Stromal cell of bone marrow (primary cell): ENCODE results near the gene CDH12.
"Not testable (repeated sequence)": the region's sequence is repeated elsewhere in the genome, so short reads cannot be mapped to it uniquely, and the experiment has no call there.

Experiments
- DNase-seq: peaks from one replicate; pipeline ENCODE4 v3.0.0-alpha.2; 2012; ENCODE audit warnings: low read depth

Gene CDH12

GRCh38 chr5:22560147-22560546 lies 293.0 kb downstream of the CDH12 start:
- DNase-seq, result no peak

DNA sequence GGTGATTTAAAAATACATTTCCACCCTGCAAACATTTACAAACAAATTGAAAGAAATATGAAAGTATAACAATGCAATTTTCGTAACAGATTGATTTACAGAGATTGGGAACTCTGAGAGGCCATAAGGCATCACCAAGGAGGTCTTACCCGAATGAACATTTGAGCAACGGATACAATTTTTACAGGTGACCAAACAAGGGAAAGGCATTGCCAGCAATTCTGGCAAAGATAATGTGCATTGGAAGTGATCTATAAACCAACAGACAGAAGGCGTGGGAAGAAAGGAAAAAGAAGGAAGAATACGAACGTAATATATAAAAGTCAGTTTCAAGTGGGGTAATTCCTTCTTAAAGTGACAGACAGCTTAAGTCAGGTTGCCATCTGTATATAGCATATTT lies 295.9 kb downstream of the CDH12 start:
- no peak for DNase-seq

DNA sequence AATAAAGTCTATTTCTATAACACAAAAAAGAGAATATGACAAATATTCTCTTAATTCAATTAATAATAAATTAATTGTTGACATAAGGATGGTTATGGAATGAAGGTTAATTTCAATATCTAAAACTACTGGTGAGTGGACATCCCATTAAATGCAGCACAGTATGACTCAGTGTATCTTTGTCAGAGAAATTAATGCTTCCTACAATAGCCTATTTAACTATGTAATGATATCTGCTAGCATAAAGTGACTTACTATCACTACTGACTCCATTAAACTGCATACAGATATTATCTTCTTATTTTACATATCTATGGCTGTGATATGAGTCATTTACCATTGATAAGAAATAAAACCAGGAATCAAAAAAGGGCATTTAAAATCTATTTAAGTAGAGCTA lies 298.7 kb downstream of the CDH12 start:
- DNase-seq, result no peak

DNA sequence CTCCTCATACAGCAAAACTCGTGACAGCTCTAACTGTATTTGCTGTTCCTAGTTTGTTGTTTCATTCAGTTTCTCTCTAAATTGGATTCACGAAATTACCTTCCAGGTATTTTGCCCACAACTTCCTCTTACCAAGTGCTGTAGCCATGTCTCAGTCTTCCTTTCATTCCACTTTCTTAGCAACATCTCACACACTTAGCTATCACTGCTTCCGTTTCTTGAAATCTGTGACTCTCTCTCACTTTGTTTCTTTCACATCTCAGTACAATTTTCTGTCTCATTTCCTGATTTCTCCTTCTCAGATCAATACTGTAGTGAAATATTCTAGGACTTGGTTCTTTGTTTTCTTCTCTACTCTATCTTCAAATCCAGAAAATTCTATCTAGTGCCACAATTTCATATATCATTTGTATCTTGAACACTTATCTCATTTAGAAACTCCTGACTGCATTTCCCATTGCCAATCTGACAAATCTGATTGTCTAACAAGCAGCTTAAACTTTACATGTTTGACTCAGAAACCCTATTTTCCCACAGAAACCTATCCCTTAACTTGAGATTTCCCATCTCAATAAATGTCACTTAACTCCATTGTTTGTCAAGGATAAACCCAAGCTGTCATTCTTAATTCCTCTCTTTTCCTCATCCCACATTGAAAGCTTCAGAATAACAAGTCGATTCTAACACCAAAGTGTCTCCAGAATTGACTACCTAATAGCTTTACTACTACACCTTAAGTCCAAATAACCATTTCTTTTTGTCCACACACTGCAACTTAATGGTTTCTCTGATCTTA lies 303.1 kb downstream of the CDH12 start:
- DNase-seq, result no peak

- no peak for DNase-seq
Measured at GRCh38 chr5:22542340-22542739, 310.8 kb downstream of the CDH12 start.

DNA sequence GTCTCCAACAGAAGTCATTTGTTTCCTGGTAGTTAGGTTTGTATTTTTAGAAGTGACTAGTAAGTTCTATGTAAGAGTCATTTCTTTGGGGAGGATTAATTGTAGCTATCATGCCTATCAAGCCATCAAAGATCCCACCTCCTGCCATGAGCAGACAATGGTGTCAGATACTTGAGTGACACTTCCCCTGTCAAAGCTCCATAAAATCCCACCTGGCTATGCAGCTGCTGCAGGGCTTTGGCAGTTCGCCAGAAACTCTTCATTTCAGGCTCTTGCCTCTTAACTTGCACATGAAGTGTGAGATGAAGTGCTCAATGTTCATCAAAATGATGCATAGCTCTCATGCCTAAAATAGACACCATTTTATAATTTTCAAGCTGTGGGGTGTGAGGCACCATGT lies 312.1 kb downstream of the CDH12 start:
- DNase-seq, result no peak

GRCh38 chr5:22539762-22540161 lies 313.4 kb downstream of the CDH12 start:
- DNase-seq, result no peak

DNA sequence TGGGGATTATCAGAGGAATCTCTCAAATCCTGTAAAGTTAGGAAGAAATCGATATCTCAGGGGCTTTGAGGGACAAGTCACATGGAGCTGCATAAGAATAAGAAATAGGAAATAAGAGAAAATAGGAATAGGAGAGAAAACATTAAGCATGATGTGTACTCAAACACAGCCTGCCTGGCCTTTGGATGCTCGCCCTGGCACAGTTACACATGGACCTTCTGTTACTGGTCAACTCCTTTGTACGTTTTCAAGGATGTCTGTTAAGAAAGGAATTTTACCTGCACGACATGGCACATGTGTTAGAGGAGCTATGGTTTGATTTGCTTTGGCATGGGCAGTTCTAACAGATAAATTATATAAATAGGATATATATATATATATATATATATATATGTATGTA lies 321.2 kb downstream of the CDH12 start:
- DNase-seq, result no peak

DNA sequence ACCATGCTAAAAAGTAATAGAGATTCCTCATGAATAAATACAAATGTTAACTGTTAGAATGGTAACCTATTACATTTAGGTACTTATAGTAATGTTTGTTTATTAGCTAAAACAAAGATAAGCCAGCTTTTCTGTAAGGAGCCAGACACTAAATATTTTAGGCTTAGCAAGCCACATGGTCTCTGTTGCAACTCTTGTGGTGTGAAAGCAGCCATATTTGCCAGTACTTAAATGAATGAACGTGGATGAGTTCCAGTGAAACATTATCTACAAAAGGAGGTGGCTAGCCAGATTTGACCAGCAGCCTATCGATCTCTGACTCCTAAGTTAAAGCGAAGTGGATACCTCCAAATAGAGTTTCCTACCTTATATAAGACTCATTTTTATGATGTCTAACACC lies 331.6 kb downstream of the CDH12 start:
- DNase-seq, result no peak

DNA sequence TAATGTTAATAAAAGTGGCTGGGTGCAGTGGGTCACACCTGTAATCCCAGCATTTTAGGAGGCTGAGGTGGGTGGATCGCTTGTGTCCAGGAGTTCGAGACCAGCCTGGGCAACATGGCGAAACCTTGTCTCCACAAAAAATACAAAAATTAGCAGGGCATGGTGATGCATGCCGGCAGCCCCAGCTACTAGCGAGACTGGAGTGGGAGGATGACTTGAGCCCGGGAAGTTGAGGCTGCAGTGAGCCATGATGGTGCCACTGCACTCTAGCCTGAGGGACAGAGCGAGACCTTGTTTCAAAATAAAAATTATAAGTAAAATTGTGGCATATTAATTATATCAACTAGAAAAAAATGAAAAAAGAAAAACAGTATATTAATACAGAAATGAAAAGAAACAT lies 336.6 kb downstream of the CDH12 start:
- not testable (repeated sequence) for DNase-seq

DNA sequence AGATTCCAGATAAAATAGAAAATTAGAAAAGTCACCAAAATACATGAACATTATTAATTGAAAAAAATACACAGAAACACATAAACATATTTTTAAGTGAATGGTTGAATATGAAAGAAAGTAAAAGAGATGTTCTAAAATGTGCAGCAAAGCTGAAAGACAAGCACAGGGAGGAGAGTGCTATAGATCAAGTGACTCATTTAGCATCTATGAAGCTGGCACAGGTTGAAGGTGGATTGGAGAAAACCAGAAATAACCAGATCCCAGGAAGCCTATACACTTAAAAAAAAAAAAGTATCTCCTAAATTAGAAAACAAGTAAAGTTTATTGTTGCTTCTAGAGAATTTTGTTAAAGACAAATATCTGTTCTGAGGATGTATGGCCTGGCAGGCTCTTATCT lies 338.9 kb downstream of the CDH12 start:
- no peak for DNase-seq

DNA sequence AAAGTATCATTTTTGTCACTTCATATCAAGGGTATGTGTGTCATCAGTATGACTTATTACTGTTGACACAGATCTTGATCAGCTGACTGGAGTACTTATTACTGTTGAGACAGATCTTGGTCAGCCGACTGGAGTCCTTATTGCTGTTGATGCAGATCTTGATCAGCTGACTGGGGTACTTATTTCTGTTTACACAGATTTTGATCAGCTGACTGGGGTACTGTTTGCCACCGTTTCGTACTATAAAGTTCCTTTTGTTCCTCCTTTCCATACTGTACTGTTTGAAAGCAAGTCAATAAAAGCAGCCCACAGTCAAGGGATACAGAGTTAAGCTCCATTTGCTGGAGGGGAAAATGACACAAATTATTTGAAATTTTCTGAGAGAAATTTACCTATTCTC lies 347.3 kb downstream of the CDH12 start:
- no peak for DNase-seq

GRCh38 chr5:22504411-22504810 lies 348.7 kb downstream of the CDH12 start:
- DNase-seq, result no peak

- no peak for DNase-seq
Measured at GRCh38 chr5:22500556-22500955, 352.6 kb downstream of the CDH12 start.

DNA sequence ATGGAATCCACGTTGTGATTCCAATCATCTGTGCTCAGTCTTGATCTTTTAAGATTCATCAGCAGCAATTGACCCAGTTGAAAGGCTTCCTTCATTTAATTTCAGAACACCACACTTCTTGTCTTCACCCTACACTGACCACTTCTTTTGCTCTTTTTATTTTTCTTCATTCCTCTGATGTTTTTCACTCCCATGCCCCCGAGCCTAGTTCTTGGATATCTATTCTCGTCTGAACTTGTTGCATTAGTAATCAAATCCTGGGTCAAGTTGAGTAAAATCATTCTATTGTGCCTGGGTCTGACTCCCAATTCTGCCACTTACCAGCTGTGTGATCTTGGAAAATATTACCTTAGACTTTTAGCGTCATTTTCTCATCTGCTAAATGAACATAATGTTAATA lies 356.5 kb downstream of the CDH12 start:
- DNase-seq, result no peak

- no peak for DNase-seq
Measured at GRCh38 chr5:22495016-22495720, 358.0 kb downstream of the CDH12 start.

- no peak for DNase-seq
Measured at GRCh38 chr5:22488427-22488826, 364.7 kb downstream of the CDH12 start.

DNA sequence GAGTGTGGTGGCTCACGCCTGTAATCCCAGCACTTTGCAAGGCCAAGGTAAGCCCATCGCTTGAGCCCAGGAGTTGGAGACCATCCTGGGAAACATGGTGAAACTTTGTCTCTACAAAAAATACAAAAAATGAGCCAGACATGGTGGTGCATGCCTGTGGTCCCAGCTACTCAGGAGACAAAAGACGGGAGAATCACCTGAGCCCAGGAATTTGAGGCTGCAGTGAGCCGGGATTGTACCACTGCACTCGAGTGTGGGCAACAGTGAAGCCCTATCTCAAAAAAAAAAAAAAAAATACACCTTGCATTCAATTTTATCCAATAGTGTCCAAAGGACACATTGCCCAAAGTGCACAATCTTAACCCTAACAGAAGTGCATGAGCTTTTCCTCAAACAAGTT lies 372.8 kb downstream of the CDH12 start:
- no peak for DNase-seq

GRCh38 chr5:22473886-22474285 lies 379.3 kb downstream of the CDH12 start:
- DNase-seq, result no peak

DNA sequence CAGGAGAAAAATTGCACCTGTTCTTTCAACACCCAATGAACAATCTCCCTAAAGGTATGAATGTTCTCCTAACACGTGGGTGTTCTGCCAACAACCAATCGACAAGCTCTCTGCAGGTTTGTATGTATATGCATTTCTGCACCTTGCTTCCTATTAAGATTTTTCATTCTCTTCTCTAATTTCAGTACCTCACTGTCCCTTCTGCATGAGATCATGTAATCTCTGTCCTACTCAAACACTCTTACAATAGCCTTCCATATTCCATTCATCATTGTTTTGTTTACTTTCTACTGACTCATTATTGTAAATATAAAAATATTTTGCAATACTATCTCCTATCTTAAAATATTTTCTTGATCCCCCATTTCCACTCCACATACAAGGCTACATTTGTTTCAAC lies 382.0 kb downstream of the CDH12 start:
- DNase-seq, result no peak

DNA sequence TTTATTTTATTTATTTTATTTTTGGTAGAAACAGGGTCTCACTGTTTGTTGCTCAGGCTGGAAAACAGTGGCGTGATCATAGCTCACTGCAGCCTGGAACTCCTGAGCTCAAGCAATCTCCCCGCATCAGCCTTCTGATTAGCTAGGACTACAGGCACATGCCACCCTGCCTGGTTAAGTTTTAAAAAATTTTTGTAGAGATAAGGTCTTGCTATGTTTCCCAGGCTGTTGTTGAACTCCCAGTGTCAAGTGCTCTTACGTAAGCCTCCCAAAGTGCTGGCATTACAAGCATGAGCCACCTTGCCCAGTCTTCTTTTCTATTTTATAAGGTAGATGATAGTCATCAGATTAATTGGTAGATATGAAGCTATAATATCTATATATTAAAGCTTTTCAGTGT lies 382.7 kb downstream of the CDH12 start:
- no peak for DNase-seq

- no peak for DNase-seq
Measured at GRCh38 chr5:22465616-22466015, 387.5 kb downstream of the CDH12 start.

GRCh38 chr5:22465177-22465576 lies 388.0 kb downstream of the CDH12 start:
- no peak for DNase-seq

DNA sequence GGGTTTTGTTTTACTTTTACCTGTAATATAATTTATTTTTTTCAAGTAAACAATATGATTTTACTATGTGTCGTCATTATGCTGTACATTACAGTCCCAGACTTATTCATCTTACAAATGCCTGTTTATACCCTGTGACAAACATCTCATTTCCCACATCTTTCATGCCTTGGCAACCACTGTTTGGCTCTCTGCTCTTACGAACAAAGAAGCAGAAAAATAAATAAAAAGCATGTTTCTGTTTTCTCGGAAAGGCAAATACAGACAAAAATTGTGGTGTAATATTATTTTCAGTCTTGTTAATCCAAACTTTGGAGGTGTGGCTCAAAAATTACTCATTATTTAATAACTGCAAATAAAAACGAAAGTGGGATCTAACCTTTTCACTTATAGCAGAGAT lies 393.0 kb downstream of the CDH12 start:
- no peak for DNase-seq
